ENCODE results near the gene ARFGAP1. TPM values are rescaled to one million over a fixed set of nuclear protein-coding genes. Genes with fewer than 3 reads are reported as not detected.

The ARFGAP1 gene
- total and polyA plus RNA-seq, 2 experiments from 2014 or later = 41.5 to 95.5 TPM

- no peak for TF ChIP-seq ZNF462 (CRISPR knock-in tag; IDR thresholded peaks at IDR 0.05)
These were observed 45.1 kb downstream of the ARFGAP1 start (continued) for GRCh38 chr20:63317601-63318291.

- no peak for ATAC-seq
- Histone ChIP-seq H3K4me2 (no peak overlapping the region), H3K36me3 (ENCODE audit: insufficient read depth) (no peaks in the 10 kb centered on the region), H3F3A (replicated peaks; ENCODE audit: low read depth) (no peaks in the 10 kb centered on the region), H2AFZ (no peak overlapping the region), H3K27ac (ENCODE audit: low read depth) (no peak overlapping the region), H3K4me1 (ENCODE audit: insufficient read depth) (no peaks in the 10 kb centered on the region), H4K20me1 (replicated peaks; ENCODE audit: insufficient read depth) (no peaks in the 10 kb centered on the region), H3K27me3 (ENCODE audit: insufficient read depth) (no peaks in the 10 kb centered on the region), H3K79me2 (replicated peaks; ENCODE audit: insufficient read depth) (no peaks in the 10 kb centered on the region), H3K4me3 (no peak overlapping the region), H3K9me2 (ENCODE audit: insufficient read depth) (no peaks in the 10 kb centered on the region)
- H3K27ac Mint-ChIP-seq = no peak overlapping the region
- no peak overlapping the region for H3K4me3 Mint-ChIP-seq
- DNase-seq (ENCODE audit: low spot score) = no peak
- H3K27me3 Mint-ChIP-seq (ENCODE audit: insufficient read depth, low read depth, poor library complexity) = peaks cover 7% of the 10 kb centered on the region
- no peaks in the 10 kb centered on the region for H3K9me3 Mint-ChIP-seq
- no peaks in the 10 kb centered on the region for H3K36me3 Mint-ChIP-seq (ENCODE audit: low read depth)
- H3K4me1 Mint-ChIP-seq = peaks cover 7% of the 10 kb centered on the region
- TF ChIP-seq NANOG (IDR thresholded peaks at IDR 0.05; ENCODE audit: borderline replicate concordance) = no peak
- no peak for TF ChIP-seq ETS1 (IDR thresholded peaks at IDR 0.05)
- no peak for TF ChIP-seq CREB1 (CRISPR knock-in tag; IDR thresholded peaks at IDR 0.05; ENCODE audit: low read depth)
- TF ChIP-seq REST (IDR thresholded peaks at IDR 0.05; ENCODE audit: unreplicated experiment) = no peak
- no peak for TF ChIP-seq EZH2phosphoT487 (IDR thresholded peaks at IDR 0.05; ENCODE audit: unreplicated experiment)
- TF ChIP-seq POLR2AphosphoS5 (IDR thresholded peaks at IDR 0.05; ENCODE audit: low read depth) = no peak
- no peak for TF ChIP-seq ZNF331 (CRISPR knock-in tag; IDR thresholded peaks at IDR 0.05; ENCODE audit: low read depth)
- no peak for TF ChIP-seq JUNB (IDR thresholded peaks at IDR 0.05; ENCODE audit: unreplicated experiment)
- no peak for TF ChIP-seq CTCF (conservative IDR thresholded peaks at IDR 0.05; ENCODE audit: low read depth in 2 of 2)
- no peak for TF ChIP-seq ZNF114 (CRISPR knock-in tag; IDR thresholded peaks at IDR 0.05)
These were observed 46.0 kb downstream of the ARFGAP1 start for GRCh38 chr20:63318391-63319163.
